Bone marrow (tissue), 2 donors: Measurements from ENCODE around the gene FAM187B.
A peak's percentile ranks its signal among the peaks of the same experiment; 100 is the strongest.
"Not testable (repeated sequence)": the region's sequence is repeated elsewhere in the genome, so short reads cannot be mapped to it uniquely, and the experiment has no call there.

Experiments
- DNase-seq, 2 donors: peaks; one replicate each; lab custom pipeline; 2025; lab: John Stamatoyannopoulos, UW

Gene FAM187B

DNA sequence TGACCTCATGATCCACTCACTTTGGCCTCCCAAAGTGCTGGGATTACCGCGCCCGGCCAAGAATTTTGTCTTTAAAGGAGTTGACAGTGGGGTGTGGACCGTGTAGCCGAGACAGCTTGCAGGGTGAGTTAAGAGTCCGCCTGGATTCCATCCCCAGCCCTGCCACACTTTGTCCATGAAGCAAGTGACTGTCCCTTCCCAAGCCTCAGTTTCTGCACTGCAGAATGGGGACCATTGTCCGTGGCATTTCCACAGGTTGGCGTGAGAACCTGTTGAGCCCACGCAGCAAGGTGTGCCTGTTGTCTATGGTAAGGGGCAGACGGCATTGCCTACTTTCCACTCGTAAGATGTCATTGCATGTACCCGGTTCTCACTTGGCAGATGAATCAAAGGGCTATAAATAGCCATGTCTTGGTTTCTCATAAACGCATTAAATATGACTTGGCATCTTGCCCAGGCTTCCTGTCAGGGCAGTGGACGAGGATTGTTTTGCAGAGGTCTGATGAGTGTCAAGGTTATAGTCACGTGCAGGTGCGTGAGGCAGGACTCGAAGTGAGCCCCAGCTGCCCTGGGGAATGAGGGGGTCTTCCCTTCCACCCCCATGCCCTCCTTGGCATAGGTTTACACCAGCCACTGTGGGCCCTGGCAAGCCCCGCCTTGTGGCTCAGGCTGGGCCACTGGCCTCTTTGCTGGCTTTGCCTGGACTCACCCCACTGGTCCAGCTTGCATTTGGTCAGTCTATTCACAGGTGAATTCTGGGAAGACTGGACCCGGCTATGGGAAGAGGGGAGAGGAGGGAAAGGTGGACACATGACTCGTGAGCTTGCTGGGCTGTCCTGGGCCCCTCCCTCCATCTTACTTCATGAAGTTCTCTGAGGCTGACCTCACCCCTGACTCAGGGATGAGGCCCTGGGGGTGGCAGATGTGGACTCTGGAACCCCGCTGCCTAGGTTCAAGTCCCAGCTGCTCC is 14.6 kb downstream of the FAM187B start:
- peak; percentile 54 to 95 for DNase-seq

DNA sequence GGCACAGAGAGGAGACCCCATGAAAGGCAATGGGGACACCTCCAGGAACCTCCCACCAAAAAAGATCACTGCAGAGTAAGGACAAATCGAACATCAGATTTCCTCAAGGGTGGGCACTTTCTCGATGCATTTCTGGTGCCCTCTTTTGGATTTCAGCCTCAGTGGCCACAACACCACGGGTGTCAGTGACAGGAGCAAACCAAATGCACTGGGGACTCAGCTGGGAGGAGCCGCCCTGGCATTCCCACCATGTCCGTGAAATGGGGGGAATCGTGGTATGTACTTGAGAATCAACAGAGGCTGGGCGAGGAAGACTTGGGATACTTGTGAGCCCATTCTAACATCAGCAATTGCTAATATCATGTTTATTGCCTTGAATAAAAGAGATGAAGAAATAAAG is 16.3 kb downstream of the FAM187B start:
- DNase-seq = no peak

- DNase-seq = peak in 1 of 2 donors; percentile 41
Measured at GRCh38 chr19:35211545-35212230, 16.9 kb downstream of the FAM187B start.

- DNase-seq = no peak
Measured at GRCh38 chr19:35209646-35210045, 18.9 kb downstream of the FAM187B start.

GRCh38 chr19:35208121-35208520 is 20.4 kb downstream of the FAM187B start:
- no peak for DNase-seq

GRCh38 chr19:35207391-35207871 is 21.1 kb downstream of the FAM187B start:
- no peak for DNase-seq

DNA sequence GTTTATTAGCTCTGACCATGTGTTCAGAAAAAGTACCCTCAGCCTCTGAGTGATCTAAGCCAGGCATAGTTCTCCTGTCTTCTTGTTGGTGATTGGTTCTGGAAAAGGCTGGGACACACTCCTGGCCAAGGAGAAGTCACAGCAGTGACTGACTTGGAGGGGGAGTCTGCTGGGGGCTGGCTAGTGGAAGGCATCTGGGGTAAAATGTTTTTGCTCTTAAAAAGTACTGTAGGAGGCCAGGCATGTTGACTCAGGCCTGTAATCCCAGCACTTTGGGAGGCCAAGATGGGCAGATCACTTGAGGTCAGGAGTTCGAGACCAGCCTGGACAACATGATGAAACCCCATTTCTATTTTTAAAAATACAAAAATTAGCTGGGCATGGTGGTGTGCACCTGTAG is 21.7 kb downstream of the FAM187B start:
- DNase-seq = no peak

DNA sequence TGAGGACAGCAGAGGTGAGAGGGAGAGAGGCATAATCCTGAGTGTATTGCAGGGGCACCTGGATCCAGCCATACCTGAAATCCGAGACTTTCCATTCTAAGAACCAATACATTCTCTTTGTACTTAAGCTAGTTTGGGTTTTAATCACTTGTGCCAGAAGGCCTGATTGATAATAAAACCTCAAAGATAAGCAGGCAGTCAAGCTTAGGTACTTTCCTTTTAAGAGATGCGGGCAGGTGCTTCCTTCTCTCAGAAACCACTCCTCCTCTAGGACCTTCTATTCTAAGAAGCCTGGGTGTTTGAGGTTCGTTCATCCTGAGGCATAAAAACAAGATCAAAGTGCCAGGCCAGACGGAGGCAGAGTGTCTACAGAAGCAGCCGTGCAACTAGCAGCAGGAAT is 22.2 kb downstream of the FAM187B start:
- peak in 1 of 2 donors; percentile 36 for DNase-seq

- DNase-seq = no peak
Measured at GRCh38 chr19:35205733-35206323, 22.7 kb downstream of the FAM187B start.

DNA sequence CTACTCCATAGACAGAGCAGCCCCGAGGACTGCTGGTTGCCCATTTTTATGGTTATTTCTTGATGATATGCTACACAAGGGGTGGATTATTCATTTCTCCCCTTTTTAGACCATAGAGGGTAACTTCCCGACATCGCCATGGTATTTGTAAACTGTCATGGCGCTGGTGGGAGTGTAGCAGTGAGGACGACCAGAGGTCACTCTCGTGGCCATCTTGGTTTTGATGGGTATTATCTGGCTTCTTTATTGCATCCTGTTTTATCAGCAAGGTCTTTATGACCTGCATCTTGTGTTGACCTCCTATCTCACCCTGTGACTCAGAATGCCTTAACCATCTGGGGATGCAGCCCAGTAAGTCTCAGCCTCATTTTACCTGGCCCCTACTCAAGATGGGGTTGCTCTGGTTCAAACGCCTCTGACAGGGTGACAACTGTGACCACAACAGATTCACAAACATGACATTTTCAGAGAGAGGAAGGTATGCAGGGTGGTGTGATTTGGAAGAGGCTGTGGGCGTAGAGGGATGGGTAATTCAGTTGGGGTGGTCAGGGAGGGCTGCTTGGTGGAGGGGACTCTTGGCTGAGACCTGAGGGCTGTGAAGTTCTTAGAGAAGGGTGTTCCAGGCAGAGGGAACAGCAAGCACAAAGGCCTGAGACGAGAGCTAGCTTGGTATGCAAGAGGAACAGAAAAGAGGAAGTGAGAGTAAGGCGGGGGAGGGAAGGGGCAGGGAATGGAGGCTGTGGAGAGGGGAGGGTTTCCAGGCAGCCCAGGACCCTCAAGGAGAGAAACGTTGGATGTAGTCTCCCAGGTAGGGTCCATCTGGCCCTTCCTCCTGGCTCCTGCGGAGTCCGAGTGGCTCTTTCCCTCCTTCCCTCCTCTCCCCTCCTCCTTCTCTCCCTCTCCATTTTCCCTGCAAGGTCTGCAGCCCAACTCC is 23.5 kb downstream of the FAM187B start:
- DNase-seq = peak in 1 of 2 donors; percentile 76

- no peak for DNase-seq
Measured at GRCh38 chr19:35202722-35203688, 25.5 kb downstream of the FAM187B start.

GRCh38 chr19:35199481-35199880 is 29.1 kb downstream of the FAM187B start:
- DNase-seq = no peak

DNA sequence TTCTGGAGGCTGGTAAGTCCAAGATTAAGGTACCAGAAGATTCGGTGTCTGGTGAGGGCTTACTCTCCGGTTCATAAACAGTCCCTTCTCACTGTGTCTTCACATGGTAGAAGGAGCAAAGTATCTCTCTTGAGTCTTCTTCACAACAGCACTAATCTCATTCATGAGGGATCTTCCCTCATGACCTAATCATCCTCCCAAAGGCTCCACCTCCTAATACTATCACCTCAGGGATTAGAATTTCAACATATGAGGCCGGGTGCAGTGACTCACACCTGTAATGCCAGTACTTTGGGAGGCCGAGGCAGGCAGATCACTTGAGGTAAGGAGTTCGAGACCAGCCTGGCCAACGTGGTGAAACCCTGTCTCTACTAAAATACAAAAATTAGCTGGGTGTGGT is 31.7 kb downstream of the FAM187B start:
- not testable (repeated sequence) for DNase-seq

- DNase-seq = no peak
Measured at GRCh38 chr19:35195830-35196229, 32.7 kb downstream of the FAM187B start.

- no peak for DNase-seq
Measured at GRCh38 chr19:35194012-35194984, 34.2 kb downstream of the FAM187B start.

DNA sequence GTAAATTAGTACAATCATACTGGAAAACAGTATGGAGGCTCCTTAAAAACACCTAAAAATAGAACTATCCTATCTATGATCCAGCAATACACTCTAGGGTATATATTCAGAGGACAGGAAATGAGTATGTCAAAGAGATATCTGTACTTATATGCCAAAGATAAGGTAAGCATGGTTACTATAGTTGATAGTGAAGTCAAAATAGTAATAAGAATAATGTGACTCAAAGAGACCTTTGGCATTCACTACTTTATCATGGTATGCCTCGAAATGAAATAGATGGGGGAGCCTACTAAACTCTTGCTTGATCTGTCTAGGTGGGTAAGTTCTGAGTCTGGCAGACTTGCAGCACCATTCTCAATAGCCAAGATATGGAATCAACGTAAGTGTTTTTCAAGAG is 43.7 kb downstream of the FAM187B start:
- no peak for DNase-seq

- DNase-seq = no peak
Measured at GRCh38 chr19:35184267-35184666, 44.3 kb downstream of the FAM187B start.

DNA sequence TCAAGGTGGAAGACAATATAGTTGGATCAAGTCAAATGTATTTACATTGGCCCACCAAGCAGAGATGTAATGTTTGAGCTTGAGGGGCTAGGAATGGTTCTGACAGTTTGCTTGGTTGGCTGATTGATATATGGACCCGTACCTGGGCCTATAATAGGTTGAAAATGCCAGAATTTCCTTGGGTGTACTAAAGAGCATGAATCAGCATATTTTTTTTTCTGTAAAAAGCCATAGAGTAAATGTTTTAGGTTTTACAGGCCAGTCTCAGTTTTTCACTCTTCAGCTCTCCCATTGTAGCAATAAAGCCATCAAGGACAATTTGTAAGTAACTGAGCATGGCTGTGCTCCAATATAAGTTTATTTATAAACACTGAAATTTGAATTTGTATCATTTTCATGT is 47.2 kb downstream of the FAM187B start:
- no peak for DNase-seq

- DNase-seq = no peak
Measured at GRCh38 chr19:35179830-35180229, 48.7 kb downstream of the FAM187B start.
